ENCODE measurements around the gene FAM171A2. TPM values are rescaled to one million over a fixed set of nuclear protein-coding genes. Genes with fewer than 3 reads are reported as not detected.
"Not testable (repeated sequence)": the region's sequence is repeated elsewhere in the genome, so short reads cannot be mapped to it uniquely, and the experiment has no call there.

The FAM171A2 gene
- total RNA-seq, 2 donors from 2014 or later: 0.35 to 0.43 TPM

DNA sequence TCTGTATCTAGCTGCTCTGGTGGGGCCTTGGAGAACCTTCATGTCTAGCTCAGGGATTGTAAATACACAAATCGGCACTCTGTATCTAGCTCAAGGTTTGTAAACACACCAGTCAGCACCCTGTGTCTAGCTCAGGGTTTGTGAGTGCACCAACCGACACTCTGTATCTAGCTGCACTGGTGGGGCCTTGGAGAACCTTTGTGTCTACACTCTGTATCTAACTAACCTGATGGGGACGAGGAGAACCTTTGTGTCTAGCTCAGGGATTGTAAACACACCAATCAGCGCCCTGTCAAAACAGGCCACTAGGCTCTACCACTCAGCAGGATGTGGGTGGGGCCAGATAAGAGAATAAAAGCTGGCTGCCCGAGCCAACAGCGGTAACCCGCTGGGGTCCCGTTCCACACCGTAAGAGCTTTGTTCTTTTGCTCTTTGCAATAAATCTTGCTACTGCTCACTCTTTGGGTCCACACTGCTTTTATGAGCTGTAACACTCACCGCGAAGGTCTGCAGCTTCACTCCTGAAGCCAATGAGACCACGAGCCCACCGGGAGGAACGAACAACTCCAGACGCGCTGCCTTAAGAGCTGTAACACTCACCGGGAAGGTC is 5.9 kb upstream of the FAM171A2 start:
- not testable (repeated sequence) for DNase-seq (ENCODE audit: low spot score in 2 of 2); H3K27ac Mint-ChIP-seq; H3K36me3 Mint-ChIP-seq; ATAC-seq; H3K9me3 Mint-ChIP-seq

DNA sequence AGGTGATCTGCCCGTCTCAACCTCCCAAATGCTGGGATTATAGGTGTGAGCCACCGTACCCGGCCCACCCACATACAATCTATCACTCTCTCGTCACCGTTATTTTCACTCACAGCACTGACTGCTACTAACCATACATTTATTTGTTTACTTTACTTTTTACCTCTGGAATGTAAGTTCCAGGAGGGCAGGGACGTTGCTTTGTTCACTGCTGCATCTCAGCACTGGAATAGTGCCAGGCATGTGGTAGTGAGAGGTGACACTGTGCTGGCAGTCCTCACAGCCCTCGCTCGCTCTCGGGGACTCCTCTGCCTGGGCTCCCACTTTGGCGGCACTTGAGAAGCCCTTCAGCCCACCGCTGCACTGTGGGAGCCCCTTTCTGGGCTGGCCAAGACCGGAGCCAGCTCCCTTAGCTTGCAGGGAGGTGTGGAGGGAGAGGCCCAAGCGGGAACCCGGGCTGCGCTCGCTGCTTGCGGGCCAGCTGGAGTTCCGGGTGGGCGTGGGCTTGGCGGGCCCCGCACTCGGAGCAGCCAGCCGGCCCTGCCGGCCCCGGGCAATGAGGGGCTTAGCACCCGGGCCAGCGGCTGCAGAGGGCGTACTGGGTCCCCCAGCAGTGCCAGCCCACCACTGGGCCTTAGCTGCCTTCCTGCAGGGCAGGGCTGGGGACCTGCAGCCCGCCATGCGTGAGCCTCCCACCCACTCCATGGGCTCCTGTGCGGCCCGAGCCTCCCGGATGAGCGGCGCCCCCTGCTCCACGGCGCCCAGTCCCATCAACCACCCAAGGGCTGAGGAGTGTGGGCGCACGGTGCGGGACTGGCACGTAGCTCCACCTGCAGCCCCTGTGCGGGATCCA is 5.0 kb upstream of the FAM171A2 start:
- not testable (repeated sequence) for H3K36me3 Mint-ChIP-seq; DNase-seq (ENCODE audit: low spot score in 2 of 2); H3K27ac Mint-ChIP-seq; ATAC-seq; H3K9me3 Mint-ChIP-seq

DNA sequence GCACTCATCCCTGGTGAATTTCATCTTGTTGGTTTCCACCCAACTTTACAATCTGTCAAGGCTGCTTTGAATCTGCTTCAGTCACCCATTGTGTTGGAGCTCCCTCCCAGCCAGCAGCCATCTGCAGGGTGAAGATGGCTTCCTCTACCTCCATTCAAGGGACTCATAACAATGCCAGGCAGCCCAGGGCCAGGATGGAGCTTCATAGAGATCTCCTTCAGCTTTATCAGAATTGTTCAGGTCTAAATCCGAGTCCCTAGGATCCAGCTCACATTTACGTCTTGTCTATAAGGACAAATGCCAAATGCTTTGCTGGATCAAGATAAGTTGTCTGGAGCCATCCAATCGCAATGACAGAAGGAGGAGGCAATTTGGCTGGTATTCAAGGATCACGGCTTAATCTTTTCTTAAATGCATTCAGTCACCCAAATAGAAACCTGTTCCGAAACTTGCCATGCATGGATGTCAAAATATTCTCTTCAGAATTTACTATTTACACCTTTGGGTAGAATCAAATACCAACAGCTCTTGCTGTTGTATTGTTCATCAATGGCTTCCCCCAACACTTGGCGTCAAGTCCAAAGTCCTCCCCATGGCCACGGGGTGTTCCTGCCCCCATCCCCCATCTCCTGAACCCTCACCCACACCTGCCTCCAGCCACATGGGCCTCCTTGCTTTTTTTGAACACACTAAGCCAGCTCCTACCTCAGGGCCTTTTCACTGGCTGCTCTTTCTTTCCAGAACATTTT is 3.8 kb upstream of the FAM171A2 start:
- Mint-ChIP-seq H3K36me3 (no peaks in the 10 kb centered on the region), H3K27ac (no peak overlapping the region), H3K9me3 (no peaks in the 10 kb centered on the region)
- no peak for ATAC-seq
- DNase-seq (ENCODE audit: low spot score in 2 of 2): no peak

DNA sequence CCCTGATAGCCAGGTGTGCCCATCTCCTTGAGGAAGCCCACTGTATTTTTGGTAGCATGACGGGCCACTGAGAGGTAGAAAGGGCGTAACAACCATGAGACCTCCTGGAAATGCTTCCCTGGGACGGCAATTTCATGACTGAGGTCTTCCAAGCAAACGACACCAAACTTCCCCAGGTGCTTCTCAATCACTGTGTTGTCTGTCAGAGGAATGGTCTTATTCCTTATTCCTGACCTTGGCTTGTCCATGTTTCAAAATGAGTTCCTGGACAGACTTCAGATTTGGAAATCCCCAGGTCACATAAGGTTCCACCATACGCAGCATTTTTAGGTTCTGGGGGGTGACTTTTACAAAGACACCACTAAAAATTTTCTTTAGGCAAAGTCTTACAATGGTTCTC is 1.4 kb upstream of the FAM171A2 start:
- H3K9me3 Mint-ChIP-seq, H3K36me3 Mint-ChIP-seq: not testable (repeated sequence)

DNA sequence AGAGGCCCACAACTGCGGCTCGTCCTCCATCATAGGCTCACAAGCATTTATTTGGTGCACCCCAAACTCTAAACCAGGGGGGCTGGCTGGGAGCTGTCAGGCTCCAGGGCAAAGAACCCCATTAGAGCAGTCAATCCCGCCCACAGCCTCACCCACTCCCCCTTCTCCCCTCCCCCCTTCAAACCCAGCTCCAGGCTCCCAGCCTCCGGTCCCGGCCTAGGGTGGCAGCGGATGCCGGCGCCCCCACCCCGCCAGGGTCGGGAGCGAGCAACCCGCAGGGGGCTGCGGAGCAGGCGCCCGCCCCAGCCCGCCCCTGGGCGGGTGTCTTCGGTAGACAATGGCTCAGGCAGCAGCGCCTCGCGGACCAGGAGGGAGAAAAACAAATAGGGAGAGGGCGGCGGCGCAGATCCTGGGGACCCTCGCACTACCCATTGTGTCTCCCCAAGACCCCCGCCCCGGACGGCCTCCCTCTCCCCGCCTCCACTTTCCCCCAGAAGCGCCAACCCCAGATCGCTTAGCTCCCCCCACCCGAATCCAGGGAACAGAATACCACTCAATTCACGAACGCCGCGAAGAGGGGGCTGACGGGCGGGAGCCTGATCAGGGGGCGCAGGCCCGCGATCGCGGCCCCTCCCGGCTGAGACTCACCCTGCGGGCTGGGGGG is 572 bp downstream of the FAM171A2 start:
- DNase-seq (ENCODE audit: low spot score in 2 of 2) (no peak), ATAC-seq (peak; percentile 22 to 56)
- Mint-ChIP-seq H3K36me3 (no peaks in the 10 kb centered on the region), H3K27ac (no peak overlapping the region), H3K9me3 (no peaks in the 10 kb centered on the region)

More for the DNA sequence above, 1.4 kb upstream of the FAM171A2 start:
- ATAC-seq; H3K27ac Mint-ChIP-seq; DNase-seq (ENCODE audit: low spot score in 2 of 2): not testable (repeated sequence)

DNA sequence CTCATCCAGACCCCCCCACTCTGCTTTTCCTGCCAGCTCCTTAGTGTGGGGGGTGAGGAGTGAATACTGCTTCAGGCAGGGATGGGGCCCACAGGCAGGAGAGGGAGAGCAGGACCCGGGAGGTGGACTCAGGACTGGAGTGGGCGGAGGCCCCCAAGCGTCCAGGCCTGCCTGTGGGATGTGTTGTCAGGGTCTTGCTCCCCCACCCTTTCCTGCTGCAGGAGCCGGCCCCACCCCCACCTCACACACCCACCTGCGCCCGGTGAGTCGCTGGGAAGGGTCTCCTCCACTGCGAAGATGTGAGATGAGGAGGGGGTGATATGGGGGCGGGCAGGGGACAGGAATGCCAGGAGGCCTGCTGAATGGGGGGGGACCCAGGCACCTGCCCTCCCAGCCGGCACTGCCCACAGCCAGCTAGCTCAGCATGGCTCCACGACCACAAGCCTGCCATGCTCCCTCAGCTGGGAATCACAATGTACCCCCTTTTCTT is 1.1 kb downstream of the FAM171A2 start:
- ATAC-seq: no peak
- Mint-ChIP-seq H3K27ac (no peak overlapping the region), H3K36me3 (no peaks in the 10 kb centered on the region), H3K9me3 (no peaks in the 10 kb centered on the region)
- DNase-seq (ENCODE audit: low spot score in 2 of 2): no peak

DNA sequence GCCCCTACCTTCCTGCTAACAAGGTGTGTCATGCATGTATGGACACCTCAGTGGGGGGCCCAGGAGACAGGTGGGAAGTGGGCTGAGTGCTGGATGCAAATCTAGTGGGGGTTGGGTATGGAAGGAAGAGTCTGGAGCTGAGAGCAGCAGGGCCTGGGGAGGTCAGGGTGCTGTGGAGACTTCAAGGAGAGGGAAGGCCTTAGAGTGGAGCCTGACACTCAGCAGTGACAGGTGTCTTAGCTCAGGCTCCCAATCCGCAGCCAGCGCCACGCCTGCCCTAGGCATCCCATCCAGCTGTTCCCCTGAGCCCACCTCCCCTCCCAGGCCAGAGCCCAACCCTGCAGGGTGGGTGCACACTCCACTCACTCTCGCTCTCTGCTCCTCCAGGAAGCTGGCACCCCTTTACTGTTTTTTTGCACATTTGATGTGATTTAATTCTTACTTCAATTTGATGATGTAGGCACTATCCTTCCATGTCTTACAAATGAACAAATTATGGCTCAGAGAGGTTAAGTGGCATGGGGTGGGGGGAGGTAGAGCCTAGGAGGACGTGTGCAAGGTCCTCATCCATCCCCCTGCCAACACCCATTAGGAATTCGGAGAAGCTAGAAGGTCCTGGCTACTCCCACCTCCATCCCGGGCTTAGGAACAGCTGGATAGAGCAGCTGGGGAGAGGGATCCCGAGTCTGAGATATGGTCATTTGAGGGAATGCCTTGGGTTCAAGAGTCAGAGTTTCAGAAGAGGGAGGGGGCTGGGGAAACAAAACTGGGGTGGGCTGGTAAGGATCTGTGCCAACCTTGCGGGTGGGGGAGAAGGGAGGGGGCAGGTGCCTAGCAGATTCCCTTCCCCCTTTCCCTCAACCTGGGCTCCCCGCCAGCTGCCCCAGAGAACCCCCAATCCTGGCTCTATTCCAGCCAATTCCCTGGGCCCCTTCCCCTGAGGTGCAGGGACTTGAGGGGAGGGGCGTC is 2.1 kb downstream of the FAM171A2 start:
- DNase-seq (ENCODE audit: low spot score in 2 of 2) (no peak), ATAC-seq (no peak)
- Mint-ChIP-seq H3K36me3 (no peaks in the 10 kb centered on the region), H3K27ac (no peak overlapping the region), H3K9me3 (no peaks in the 10 kb centered on the region)

DNA sequence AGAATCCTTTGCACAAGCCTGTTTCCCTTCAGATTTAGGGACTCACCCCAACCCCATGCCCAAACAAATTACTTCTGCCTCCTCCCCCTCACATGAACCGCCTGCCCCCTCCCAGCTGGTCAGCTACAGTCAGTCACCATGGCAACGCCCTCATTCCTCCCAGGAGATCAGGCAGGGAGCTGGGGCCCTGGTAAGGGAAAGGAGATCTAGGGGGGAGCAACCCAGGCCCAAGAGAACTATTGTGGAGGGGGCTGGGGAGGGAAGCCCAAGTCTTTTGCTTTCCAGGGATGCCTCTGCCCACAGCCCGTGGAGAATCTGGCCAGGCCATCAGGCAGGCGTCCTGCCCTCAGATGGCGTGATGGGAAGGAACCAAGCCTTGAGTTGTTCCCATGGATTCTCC is 2.8 kb downstream of the FAM171A2 start:
- H3K27ac Mint-ChIP-seq: no peak overlapping the region
- H3K9me3 Mint-ChIP-seq: no peaks in the 10 kb centered on the region
- H3K36me3 Mint-ChIP-seq: no peaks in the 10 kb centered on the region
- DNase-seq (ENCODE audit: low spot score in 2 of 2): no peak
- no peak for ATAC-seq

DNA sequence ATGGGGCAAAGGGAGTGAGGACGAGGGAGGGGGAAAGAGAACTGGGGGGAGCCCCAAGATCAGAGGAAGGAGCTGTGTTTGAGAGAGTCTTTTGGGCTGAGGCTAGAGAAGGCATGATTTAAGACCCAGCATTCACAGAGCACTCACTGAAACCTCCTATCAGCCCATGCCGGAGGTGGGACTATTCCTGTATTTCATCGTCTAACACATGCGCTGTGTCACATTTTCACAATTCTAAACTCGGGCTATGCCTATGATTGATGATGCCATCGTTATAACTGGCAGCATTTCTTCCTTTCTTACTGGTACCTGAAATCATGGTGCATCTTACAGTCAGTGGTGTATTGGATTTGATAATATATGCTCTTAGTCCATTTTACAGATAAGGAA is 3.5 kb downstream of the FAM171A2 start:
- H3K9me3 Mint-ChIP-seq: no peaks in the 10 kb centered on the region
- no peak for ATAC-seq
- no peak for DNase-seq (ENCODE audit: low spot score in 2 of 2)
- no peak overlapping the region for H3K27ac Mint-ChIP-seq
- no peaks in the 10 kb centered on the region for H3K36me3 Mint-ChIP-seq

DNA sequence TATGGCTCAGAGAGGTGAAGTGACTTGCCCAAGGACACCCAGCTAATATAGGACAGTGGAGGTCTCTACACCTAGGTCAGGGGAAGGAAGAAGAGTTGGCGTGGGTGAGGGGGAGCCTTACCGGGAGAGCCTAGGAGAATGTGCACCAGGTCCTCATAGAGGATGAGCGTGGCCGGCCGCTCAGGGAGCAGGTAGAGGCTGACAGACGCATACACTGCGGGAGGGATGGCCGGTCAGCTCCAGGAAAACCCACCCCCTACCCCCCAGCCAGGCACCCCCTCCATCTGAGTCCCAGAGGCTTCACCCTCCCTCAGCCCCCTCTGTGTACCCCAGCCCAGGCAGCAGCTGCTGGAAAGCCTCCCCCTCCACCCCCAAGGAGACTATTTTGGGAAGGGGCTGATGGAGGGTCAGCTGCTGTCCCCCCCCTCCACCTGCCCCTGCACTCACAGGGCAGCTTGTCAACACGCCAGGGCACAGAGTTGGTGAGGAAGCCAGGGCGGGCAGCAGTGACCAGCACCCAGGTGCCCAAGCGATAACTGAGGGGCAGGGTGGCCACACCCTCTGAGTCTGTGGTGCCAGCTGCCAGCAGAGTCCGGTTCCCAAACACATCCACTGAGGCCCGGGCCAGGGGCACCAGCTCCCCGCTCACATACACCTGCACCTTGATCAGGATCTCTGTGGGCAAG is 4.1 kb downstream of the FAM171A2 start:
- DNase-seq (ENCODE audit: low spot score in 2 of 2) (no peak), ATAC-seq (no peak)
- Mint-ChIP-seq H3K36me3 (no peaks in the 10 kb centered on the region), H3K9me3 (no peaks in the 10 kb centered on the region), H3K27ac (no peak overlapping the region)

DNA sequence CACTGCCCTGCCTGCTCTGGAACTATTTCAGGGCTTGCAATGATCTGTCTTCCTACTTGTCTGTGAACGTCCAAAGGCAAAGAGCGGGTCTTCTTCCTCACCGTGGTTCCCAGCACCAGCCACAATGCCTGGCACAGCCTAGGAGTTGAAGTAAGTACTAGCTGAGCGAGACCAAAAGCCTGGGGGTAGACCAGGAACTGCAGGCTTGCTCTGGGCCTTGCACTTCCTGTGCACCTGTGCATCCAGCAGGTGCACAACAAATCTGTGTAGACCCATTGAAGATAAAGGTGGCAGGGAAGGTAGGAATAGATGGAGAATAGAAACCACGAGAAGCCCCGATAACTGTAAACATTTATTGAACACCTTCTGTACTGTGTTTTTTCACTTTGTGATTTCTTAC is 4.6 kb downstream of the FAM171A2 start:
- Mint-ChIP-seq H3K9me3 (no peaks in the 10 kb centered on the region), H3K27ac (no peak overlapping the region), H3K36me3 (no peaks in the 10 kb centered on the region)
- DNase-seq (ENCODE audit: low spot score in 2 of 2): no peak
- ATAC-seq: no peak

DNA sequence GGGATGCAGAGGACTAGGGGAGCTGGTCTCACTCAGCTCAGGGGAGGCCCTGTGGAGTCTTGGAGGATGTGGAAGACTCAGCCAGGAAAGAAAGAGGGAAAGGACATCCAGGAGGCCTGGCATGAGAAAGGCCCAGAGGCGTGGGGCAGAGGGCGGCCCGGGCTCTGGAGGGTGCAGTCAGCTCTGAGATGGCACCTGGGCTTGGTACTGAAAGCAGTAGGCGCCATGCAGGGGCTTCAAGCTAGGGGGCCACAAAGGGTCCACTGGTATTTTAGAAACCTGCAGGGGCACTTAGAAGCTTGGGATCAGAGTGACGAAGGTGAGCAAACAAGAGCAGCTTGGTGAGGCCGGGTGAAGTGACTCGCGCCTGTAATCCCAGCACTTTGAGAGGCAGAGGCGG is 5.6 kb downstream of the FAM171A2 start:
- no peak overlapping the region for H3K27ac Mint-ChIP-seq
- ATAC-seq (no peak), DNase-seq (ENCODE audit: low spot score in 2 of 2) (no peak)
- H3K36me3 Mint-ChIP-seq: no peaks in the 10 kb centered on the region
- H3K9me3 Mint-ChIP-seq: no peaks in the 10 kb centered on the region

DNA sequence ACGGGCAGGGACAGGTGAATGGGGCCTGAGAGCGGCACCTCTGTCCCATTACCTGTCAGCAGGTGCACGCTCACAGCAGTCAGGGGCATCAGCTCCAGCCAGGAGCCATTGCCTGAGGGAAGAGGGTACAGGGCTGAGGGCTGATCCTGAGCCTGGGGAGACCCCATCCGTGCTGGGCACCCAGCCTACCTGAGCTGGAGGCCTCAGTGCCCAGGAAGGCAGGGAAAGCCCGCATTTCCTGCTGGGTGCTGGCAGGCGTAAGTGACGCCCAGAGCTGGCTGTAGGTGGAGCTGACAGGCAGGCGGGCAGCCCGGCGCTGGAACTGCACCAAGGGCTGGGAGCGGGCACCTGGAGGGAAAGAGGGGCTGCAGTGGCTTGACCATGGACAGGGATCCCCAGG is 7.4 kb downstream of the FAM171A2 start:
- Mint-ChIP-seq H3K27ac (no peak overlapping the region), H3K9me3 (no peaks in the 10 kb centered on the region), H3K36me3 (no peaks in the 10 kb centered on the region)
- DNase-seq (ENCODE audit: low spot score in 2 of 2) (no peak), ATAC-seq (no peak)

DNA sequence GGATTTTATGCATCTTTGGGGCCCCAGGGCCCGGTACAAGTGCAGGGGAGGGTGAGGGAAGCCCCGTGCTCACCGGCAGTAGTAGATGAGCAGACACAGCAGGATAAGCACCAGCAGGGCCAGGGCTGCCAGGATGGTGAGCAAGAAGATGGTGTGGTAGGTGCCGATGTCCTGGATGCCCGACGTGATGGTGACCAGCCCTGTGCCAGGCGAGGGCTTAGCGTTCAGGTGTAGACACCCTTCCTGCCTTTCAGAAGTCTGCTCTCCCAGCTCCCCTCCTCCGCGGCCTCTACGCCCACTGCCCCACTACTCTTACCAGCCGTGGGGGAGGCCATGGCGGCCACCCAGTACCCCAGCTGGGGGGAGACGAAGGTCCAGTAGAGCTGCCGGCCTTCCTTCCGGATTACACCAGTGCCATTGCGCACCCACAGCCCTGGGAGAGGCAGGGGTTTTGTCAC is 8.0 kb downstream of the FAM171A2 start:
- ATAC-seq: no peak
- H3K9me3 Mint-ChIP-seq: no peaks in the 10 kb centered on the region
- no peaks in the 10 kb centered on the region for H3K36me3 Mint-ChIP-seq
- no peak overlapping the region for H3K27ac Mint-ChIP-seq
- DNase-seq (ENCODE audit: low spot score in 2 of 2): no peak
